ENCODE results near the gene EEFSEC. TPM values are rescaled to one million over a fixed set of nuclear protein-coding genes. Genes with fewer than 3 reads are reported as not detected.

Gene EEFSEC
- total RNA-seq, 1 experiment from 2014 or later, result 14.6 TPM

- no peak for DNase-seq (ENCODE audit: unreplicated experiment)
- POLR2A ChIA-PET, result no interaction called here
- no peak for TF ChIP-seq CTCF (IDR thresholded peaks at IDR 0.05; ENCODE audit: unreplicated experiment)
- no peak overlapping the region for H3K27ac Mint-ChIP-seq (ENCODE audit: low read depth, unreplicated experiment)
- CTCF ChIA-PET, result interaction anchor here (0.6 kb wide), 1 partner anchor 794 kb away, joined by 3 read pairs; no protein-coding TSS in a partner anchor
- intact Hi-C loops (cut with micrococcal nuclease), result no loop called here
- no peak overlapping the region for H3K4me3 Mint-ChIP-seq (ENCODE audit: unreplicated experiment)
- no peaks in the 10 kb centered on the region for H3K4me1 Mint-ChIP-seq (ENCODE audit: insufficient read depth, unreplicated experiment)
- no TSS peak for BruUV-seq (replicated peaks)
- peaks cover 91% of the 10 kb centered on the region for H3K27me3 Mint-ChIP-seq (ENCODE audit: insufficient read depth, unreplicated experiment)
- peaks cover 11% of the 10 kb centered on the region for H3K9me3 Mint-ChIP-seq (ENCODE audit: unreplicated experiment)
- no peaks in the 10 kb centered on the region for H3K36me3 Mint-ChIP-seq (ENCODE audit: insufficient read depth, unreplicated experiment)
Observed at GRCh38 chr3:128446821-128447220, 293.5 kb downstream of the EEFSEC start.

GRCh38 chr3:128447561-128448013, 294.3 kb downstream of the EEFSEC start:
- CTCF ChIA-PET, result interaction anchor here (0.6 to 0.7 kb wide), 2 partner anchors 269 to 795 kb away, joined by 3 read pairs; no protein-coding TSS in a partner anchor
- no peak for TF ChIP-seq CTCF (IDR thresholded peaks at IDR 0.05; ENCODE audit: unreplicated experiment)

GRCh38 chr3:128448491-128448890, 295.2 kb downstream of the EEFSEC start:
- CTCF ChIA-PET, result no interaction called here
- peaks cover 91% of the 10 kb centered on the region for H3K27me3 Mint-ChIP-seq (ENCODE audit: insufficient read depth, unreplicated experiment)

More at GRCh38 chr3:128447561-128448013, 294.3 kb downstream of the EEFSEC start:
- BruUV-seq (replicated peaks), result no TSS peak
- intact Hi-C loops (cut with micrococcal nuclease), result no loop called here
- no peaks in the 10 kb centered on the region for H3K36me3 Mint-ChIP-seq (ENCODE audit: insufficient read depth, unreplicated experiment)
- H3K9me3 Mint-ChIP-seq (ENCODE audit: unreplicated experiment), result peaks cover 11% of the 10 kb centered on the region
- POLR2A ChIA-PET, result no interaction called here
- peaks cover 96% of the 10 kb centered on the region for H3K27me3 Mint-ChIP-seq (ENCODE audit: insufficient read depth, unreplicated experiment)
- no peaks in the 10 kb centered on the region for H3K4me1 Mint-ChIP-seq (ENCODE audit: insufficient read depth, unreplicated experiment)
- no peak overlapping the region for H3K27ac Mint-ChIP-seq (ENCODE audit: low read depth, unreplicated experiment)
- no peak for DNase-seq (ENCODE audit: unreplicated experiment)
- no peak overlapping the region for H3K4me3 Mint-ChIP-seq (ENCODE audit: unreplicated experiment)

GRCh38 chr3:128449111-128449638, 295.9 kb downstream of the EEFSEC start:
- Mint-ChIP-seq H3K27me3 (ENCODE audit: insufficient read depth, unreplicated experiment) (peaks cover 91% of the 10 kb centered on the region), H3K27ac (ENCODE audit: low read depth, unreplicated experiment) (no peak overlapping the region), H3K36me3 (ENCODE audit: insufficient read depth, unreplicated experiment) (no peaks in the 10 kb centered on the region), H3K4me1 (ENCODE audit: insufficient read depth, unreplicated experiment) (no peaks in the 10 kb centered on the region), H3K4me3 (ENCODE audit: unreplicated experiment) (no peak overlapping the region), H3K9me3 (ENCODE audit: unreplicated experiment) (peaks cover 11% of the 10 kb centered on the region)
- CTCF ChIA-PET, result no interaction called here
- TF ChIP-seq CTCF (IDR thresholded peaks at IDR 0.05; ENCODE audit: unreplicated experiment), result no peak
- intact Hi-C loops (cut with micrococcal nuclease), result no loop called here
- BruUV-seq (replicated peaks), result no TSS peak
- no peak for DNase-seq (ENCODE audit: unreplicated experiment)
- POLR2A ChIA-PET, result interaction anchor here (0.6 kb wide), 1 partner anchor 25 kb away, joined by 3 read pairs; no protein-coding TSS in a partner anchor

More at GRCh38 chr3:128448491-128448890, 295.2 kb downstream of the EEFSEC start:
- BruUV-seq (replicated peaks), result no TSS peak
- Mint-ChIP-seq H3K27ac (ENCODE audit: low read depth, unreplicated experiment) (no peak overlapping the region), H3K9me3 (ENCODE audit: unreplicated experiment) (peaks cover 11% of the 10 kb centered on the region), H3K36me3 (ENCODE audit: insufficient read depth, unreplicated experiment) (no peaks in the 10 kb centered on the region), H3K4me1 (ENCODE audit: insufficient read depth, unreplicated experiment) (no peaks in the 10 kb centered on the region), H3K4me3 (ENCODE audit: unreplicated experiment) (no peak overlapping the region)
- intact Hi-C loops (cut with micrococcal nuclease), result no loop called here
- no peak for DNase-seq (ENCODE audit: unreplicated experiment)
- no peak for TF ChIP-seq CTCF (IDR thresholded peaks at IDR 0.05; ENCODE audit: unreplicated experiment)
- POLR2A ChIA-PET, result interaction anchor here (0.6 kb wide), 1 partner anchor 26 kb away, joined by 3 read pairs; no protein-coding TSS in a partner anchor

Data from MCF 10A (cell line).